Trophoblast cell (in vitro differentiated cells and primary cell): Measurements from ENCODE around the gene TNFRSF4.
"Not testable (repeated sequence)": the region's sequence is repeated elsewhere in the genome, so short reads cannot be mapped to it uniquely, and the experiment has no call there.

Experiments
- DNase-seq, 2 donors: peaks; one replicate each; pipeline ENCODE4 v3.0.0-alpha.2; 2016
- H2AFZ ChIP-seq: 2 replicates; pipeline ENCODE4 v1.6.1; 2013; ENCODE audit warnings: low read length, moderate library complexity, mild to moderate bottlenecking; ENCODE audit not compliant: insufficient read depth, poor library complexity
- H2AK5ac ChIP-seq: 2 replicates; pipeline ENCODE4 v1.6.1; 2013; ENCODE audit warnings: mild to moderate bottlenecking, low read length
- H2BK120ac ChIP-seq: 2 replicates; pipeline ENCODE4 v1.6.1; 2013; ENCODE audit warnings: low read length, mild to moderate bottlenecking, moderate library complexity; ENCODE audit not compliant: insufficient read depth, poor library complexity
- H2BK12ac ChIP-seq: 2 replicates; pipeline ENCODE4 v1.6.1; 2013; ENCODE audit warnings: mild to moderate bottlenecking, low read length, moderate library complexity
- H2BK5ac ChIP-seq: 2 replicates; pipeline ENCODE4 v1.6.1; 2013; ENCODE audit warnings: low read length, low read depth, moderate library complexity, mild to moderate bottlenecking; ENCODE audit not compliant: poor library complexity
- H3K14ac ChIP-seq: 2 replicates; pipeline ENCODE4 v1.6.1; 2013; ENCODE audit warnings: mild to moderate bottlenecking, low read length
- H3K18ac ChIP-seq: 2 replicates; pipeline ENCODE4 v1.6.1; 2013; ENCODE audit warnings: mild to moderate bottlenecking, low read length
- H3K23ac ChIP-seq: 2 replicates; pipeline ENCODE4 v1.6.1; 2013; ENCODE audit warnings: low read length
- H3K27ac ChIP-seq: 2 replicates; pipeline ENCODE4 v1.5.1; 2013; ENCODE audit warnings: low read depth, mild to moderate bottlenecking, inconsistent platforms, low read length, moderate library complexity
- H3K27me3 ChIP-seq: 2 replicates; pipeline ENCODE4 v1.6.1; 2013; ENCODE audit warnings: inconsistent platforms, mild to moderate bottlenecking, low read length, moderate library complexity; ENCODE audit not compliant: insufficient read depth
- H3K36me3 ChIP-seq, 2 experiments: 1 replicate in 1 of 2; 2 replicates in 1 of 2; pipeline ENCODE4 v1.6.1; 2013; ENCODE audit warnings: low read length in 2 of 2, mild to moderate bottlenecking in 2 of 2, moderate library complexity in 1 of 2; ENCODE audit not compliant: insufficient read depth in 2 of 2, control insufficient read depth in 1 of 2
- H3K4ac ChIP-seq: 2 replicates; pipeline ENCODE4 v1.6.1; 2013; ENCODE audit warnings: low read depth, mild to moderate bottlenecking, low read length, moderate library complexity
- H3K4me1 ChIP-seq, 2 experiments: 1 replicate in 1 of 2; 2 replicates in 1 of 2; pipeline ENCODE4 v1.6.1; 2013; ENCODE audit warnings: low read length in 2 of 2, mild to moderate bottlenecking in 2 of 2, moderate library complexity in 1 of 2; ENCODE audit not compliant: insufficient read depth in 2 of 2, control insufficient read depth in 1 of 2
- H3K4me2 ChIP-seq: 2 replicates; pipeline ENCODE4 v1.6.1; 2013; ENCODE audit warnings: inconsistent platforms, mild to moderate bottlenecking, low read length, moderate library complexity
- H3K4me3 ChIP-seq: 2 replicates; pipeline ENCODE4 v1.5.1; 2013; ENCODE audit warnings: mild to moderate bottlenecking, low read depth, low read length, inconsistent platforms
- H3K79me1 ChIP-seq: one replicate; pipeline ENCODE4 v1.6.1; 2013; ENCODE audit warnings: low read length
- H3K79me2 ChIP-seq: 2 replicates; pipeline ENCODE4 v1.6.1; 2013; ENCODE audit warnings: low read length, mild to moderate bottlenecking; ENCODE audit not compliant: control insufficient read depth, insufficient read depth, poor library complexity
- H3K9ac ChIP-seq: 2 replicates; pipeline ENCODE4 v1.6.1; 2013; ENCODE audit warnings: mild to moderate bottlenecking, low read length
- H3K9me3 ChIP-seq: 2 replicates; pipeline ENCODE4 v1.6.1; 2013; ENCODE audit warnings: low read depth, mild to moderate bottlenecking, control low read depth, inconsistent platforms, low read length; ENCODE audit not compliant: insufficient read depth
- H4K12ac ChIP-seq: 2 replicates; pipeline ENCODE4 v1.6.1; 2013; ENCODE audit warnings: low read depth, mild to moderate bottlenecking, low read length, moderate library complexity
- H4K8ac ChIP-seq: 2 replicates; pipeline ENCODE4 v1.6.1; 2013; ENCODE audit warnings: low read depth, mild to moderate bottlenecking, low read length, moderate library complexity
- H4K91ac ChIP-seq: one replicate; pipeline ENCODE4 v1.6.1; 2013; ENCODE audit warnings: low read depth, mild to moderate bottlenecking, low read length, moderate library complexity
- WGBS: extraction: QIAGEN DNeasy Blood & Tissue Kit; methylation state at CpG from one replicate; pipeline ENCODE4 v1.1.7; 2013; ENCODE audit warnings: missing lambda C conversion rate; ENCODE audit not compliant: insufficient read length, insufficient coverage; ENCODE audit errors: extremely low coverage; 5-methylcytosine and 5-hydroxymethylcytosine counted together

Gene TNFRSF4

GRCh38 chr1:1176931-1177330 is 37.0 kb downstream of the TNFRSF4 start:
- Histone ChIP-seq H3K9ac (no peak overlapping the region), H2BK5ac (no peak overlapping the region), H3K36me3 (no peaks in the 10 kb centered on the region)

GRCh38 chr1:1176063-1176761 is 37.7 kb downstream of the TNFRSF4 start:
- H3K14ac ChIP-seq, H3K23ac ChIP-seq, H3K4me2 ChIP-seq, H3K4me3 ChIP-seq, H2AK5ac ChIP-seq, H2BK12ac ChIP-seq, H2BK120ac ChIP-seq, H3K36me3 ChIP-seq, H3K79me2 ChIP-seq, H2AFZ ChIP-seq, H3K9ac ChIP-seq, H4K8ac ChIP-seq, H3K9me3 ChIP-seq, H4K91ac ChIP-seq, H3K27me3 ChIP-seq, H3K18ac ChIP-seq, H3K4ac ChIP-seq, H4K12ac ChIP-seq, H2BK5ac ChIP-seq, H3K27ac ChIP-seq, H3K79me1 ChIP-seq, H3K4me1 ChIP-seq: not testable (repeated sequence)
- WGBS = no CpG with 5 or more reads among the region's 22 CpGs
- DNase-seq = peak; percentile 9 to 14

More at GRCh38 chr1:1176931-1177330, 37.0 kb downstream of the TNFRSF4 start:
- Histone ChIP-seq H3K14ac (no peak overlapping the region), H2AK5ac (no peak overlapping the region), H4K91ac (no peak overlapping the region), H3K4me2 (no peak overlapping the region), H3K4ac (no peak overlapping the region), H3K4me1 (peaks cover 2 to 6% of the 10 kb centered on the region in 2 experiments), H3K4me3 (no peak overlapping the region), H3K9me3 (peaks cover 10% of the 10 kb centered on the region), H2BK12ac (no peak overlapping the region), H2BK120ac (no peak overlapping the region), H3K79me1 (no peaks in the 10 kb centered on the region), H3K27ac (no peak overlapping the region), H3K18ac (no peak overlapping the region), H3K79me2 (no peaks in the 10 kb centered on the region), H4K12ac (no peak overlapping the region), H3K27me3 (no peaks in the 10 kb centered on the region), H2AFZ (no peak overlapping the region), H4K8ac (no peak overlapping the region), H3K23ac (peak overlapping the region; percentile 48)
- no CpG with 5 or more reads among the region's 7 CpGs for WGBS
- DNase-seq = no peak

GRCh38 chr1:1175221-1176062 is 38.5 kb downstream of the TNFRSF4 start:
- Histone ChIP-seq H3K23ac (no peak overlapping the region), H3K4me2 (no peak overlapping the region), H3K27me3 (no peaks in the 10 kb centered on the region), H3K18ac (no peak overlapping the region), H3K14ac (no peak overlapping the region), H3K4me3 (no peak overlapping the region), H4K91ac (no peak overlapping the region), H3K27ac (no peak overlapping the region), H3K4ac (no peak overlapping the region), H3K79me2 (no peaks in the 10 kb centered on the region), H2AFZ (no peak overlapping the region), H2BK120ac (no peak overlapping the region), H4K12ac (no peak overlapping the region), H3K36me3 (no peaks in the 10 kb centered on the region), H3K79me1 (no peaks in the 10 kb centered on the region), H4K8ac (no peak overlapping the region), H2AK5ac (no peak overlapping the region), H3K4me1 (peaks cover 2 to 6% of the 10 kb centered on the region in 2 experiments), H2BK5ac (no peak overlapping the region), H2BK12ac (no peak overlapping the region), H3K9ac (no peak overlapping the region), H3K9me3 (peaks cover 10% of the 10 kb centered on the region)
- DNase-seq = no peak
- no CpG with 5 or more reads among the region's 29 CpGs for WGBS

GRCh38 chr1:1173793-1174415 is 40.0 kb downstream of the TNFRSF4 start, which contains the start of gene TTLL10:
TSS of gene TTLL10 (plus strand) at chr1:1173880. CDS start at chr1:1179216, 5,336 bp downstream.
- Histone ChIP-seq H3K4ac (no peak within 1 kb of the TSS), H3K79me2 (no peaks in the 10 kb centered on the region), H4K12ac (no peak within 1 kb of the TSS), H2AFZ (no peak within 1 kb of the TSS), H3K4me1 (peaks cover 2 to 6% of the 10 kb centered on the region in 2 experiments), H3K27me3 (no peaks in the 10 kb centered on the region), H3K4me2 (no peak within 1 kb of the TSS), H3K23ac (no peak within 1 kb of the TSS), H3K9me3 (peaks cover 7% of the 10 kb centered on the region), H3K27ac (no peak within 1 kb of the TSS), H4K91ac (no peak within 1 kb of the TSS), H2AK5ac (no peak within 1 kb of the TSS), H3K4me3 (no peak within 1 kb of the TSS), H3K79me1 (no peaks in the 10 kb centered on the region), H2BK120ac (no peak within 1 kb of the TSS), H2BK12ac (no peak within 1 kb of the TSS), H3K14ac (no peak within 1 kb of the TSS), H3K18ac (no peak within 1 kb of the TSS), H3K36me3 (no peaks in the 10 kb centered on the region), H2BK5ac (no peak within 1 kb of the TSS), H4K8ac (no peak within 1 kb of the TSS), H3K9ac (no peak within 1 kb of the TSS)
- DNase-seq = no peak
- no CpG with 5 or more reads among the region's 35 CpGs for WGBS
